AG04450 (cell line): ENCODE measurements around the gene SEMA7A. TPM values are rescaled to one million over a fixed set of nuclear protein-coding genes. Genes with fewer than 3 reads are reported as not detected.
"Not testable (repeated sequence)": the region's sequence is repeated elsewhere in the genome, so short reads cannot be mapped to it uniquely, and the experiment has no call there.

Source experiments
- CTCF ChIA-PET: fragments of 300-600, 350-600 bp; formaldehyde crosslinking; extraction: SDS; loops from one replicate; lab custom pipeline; 2022; ENCODE audit warnings: antibody characterized with exemption, inconsistent platforms; lab: Charles Lee
- POLR2A ChIA-PET: fragments of 350-600 bp; formaldehyde crosslinking; extraction: SDS; loops from one replicate; lab custom pipeline; 2021; ENCODE audit warnings: antibody characterized with exemption, inconsistent platforms; lab: Yijun Ruan, JAX
- DNase-seq: peaks from one replicate; pipeline ENCODE4 v3.0.0-alpha.2; 2011; ENCODE audit warnings: low read depth, low spot score
- H3K27ac ChIP-seq: one replicate; pipeline ENCODE4 v1.5.1; 2012; ENCODE audit warnings: low read depth, low read length, control low read depth
- H3K27me3 ChIP-seq: one replicate; pipeline ENCODE4 v1.6.0; 2012; ENCODE audit warnings: low read length; ENCODE audit not compliant: control insufficient read depth, insufficient read depth
- H3K4me3 ChIP-seq: 2 replicates; pipeline ENCODE4 v1.5.1; 2011; ENCODE audit warnings: mild to moderate bottlenecking, low read depth, low read length, control low read depth
- H3K9me3 ChIP-seq: 2 replicates; pipeline ENCODE4 v1.5.1; 2012; ENCODE audit warnings: low read length; ENCODE audit not compliant: control insufficient read depth, insufficient read depth
- CTCF ChIP-seq: IDR thresholded peaks from 2 replicates; pipeline ENCODE4 v1.5.1; 2011; ENCODE audit warnings: low read depth, low read length, control low read depth, inconsistent platforms
- polyA plus RNA-seq: library from polyadenylated mRNA; depleted of rRNA; stranded (reverse); fragments of >200 nt; gene quantifications from 2 replicates; pipeline ENCODE4 v1.2.3, GENCODE V29; 2011

SEMA7A gene
- polyA plus RNA-seq, 1 experiment, result 7.5 TPM

GRCh38 chr15:74392451-74392830 lies 41.3 kb downstream of the SEMA7A start:
- H3K4me3 ChIP-seq, result no peak overlapping the region
- ChIA-PET POLR2A (interaction anchor here (0.6 to 0.7 kb wide), 2 partner anchors 10 to 351 kb away, joined by 3 read pairs; no protein-coding TSS in a partner anchor), CTCF (interaction anchor here (0.6 to 1.5 kb wide), 3 partner anchors 10 to 58 kb away, joined by 3 to 8 read pairs (median 5); no protein-coding TSS in a partner anchor)
- no peaks in the 10 kb centered on the region for H3K9me3 ChIP-seq
- no peak for DNase-seq
- H3K27ac ChIP-seq, result no peak overlapping the region
- H3K27me3 ChIP-seq, result no peaks in the 10 kb centered on the region
- TF ChIP-seq CTCF, result no peak

- ChIA-PET CTCF (interaction anchor here (0.6 to 1.2 kb wide), 2 partner anchors 9 to 59 kb away, joined by 3 to 5 read pairs; no protein-coding TSS in a partner anchor), POLR2A (no interaction called here)
- Histone ChIP-seq H3K27me3 (no peaks in the 10 kb centered on the region), H3K4me3 (no peak overlapping the region), H3K9me3 (no peaks in the 10 kb centered on the region), H3K27ac (no peak overlapping the region)
- no peak for DNase-seq
- no peak for TF ChIP-seq CTCF
Observed at GRCh38 chr15:74391582-74392450, 41.9 kb downstream of the SEMA7A start.

- CTCF ChIA-PET, result interaction anchor here (1.0 to 1.1 kb wide), 2 partner anchors 16 to 48 kb away, joined by 3 to 6 read pairs; no protein-coding TSS in a partner anchor
Observed at GRCh38 chr15:74390647-74391288, 43.0 kb downstream of the SEMA7A start.

GRCh38 chr15:74390049-74390646 lies 43.6 kb downstream of the SEMA7A start:
- POLR2A ChIA-PET, H3K27ac ChIP-seq, H3K4me3 ChIP-seq, H3K27me3 ChIP-seq, DNase-seq, H3K9me3 ChIP-seq: not testable (repeated sequence)
- CTCF ChIA-PET, result interaction anchor here (0.7 to 1.1 kb wide), 3 partner anchors 16 to 93 kb away, joined by 3 to 6 read pairs (median 3); no protein-coding TSS in a partner anchor

More at GRCh38 chr15:74390647-74391288, 43.0 kb downstream of the SEMA7A start:
- POLR2A ChIA-PET, result no interaction called here
- H3K4me3 ChIP-seq, result no peak overlapping the region
- no peak for DNase-seq
- no peak overlapping the region for H3K27ac ChIP-seq
- H3K9me3 ChIP-seq, result no peaks in the 10 kb centered on the region
- no peaks in the 10 kb centered on the region for H3K27me3 ChIP-seq
- no peak for TF ChIP-seq CTCF
